Measurements from ENCODE around the gene RAB44. TPM values are rescaled to one million over a fixed set of nuclear protein-coding genes. Genes with fewer than 3 reads are reported as not detected.
A peak's percentile ranks its signal among the peaks of the same experiment; 100 is the strongest.

The RAB44 gene
- total and polyA plus RNA-seq, 2 of the 13 experiments (the other 11 are each of a cell fraction or from before 2014, with no cell fraction given): not detected

- 0 out of 2 replicates have a peak, but pooled peaks have one; percentile 49 for TF ChIP-seq HMGXB3 (CRISPR knock-in tag; IDR thresholded peaks at IDR 0.05; ENCODE audit: borderline replicate concordance)
- TF ChIP-seq FOXP4 (CRISPR knock-in tag; IDR thresholded peaks at IDR 0.05): peak; percentile 74
- TF ChIP-seq NR2F6 (IDR thresholded peaks at IDR 0.05): peak; percentile 37; the same call in 1 of the 2 replicates
- peak; percentile 63 for TF ChIP-seq NR2F6 (CRISPR knock-in tag; IDR thresholded peaks at IDR 0.05)
- peak; percentile 62 for TF ChIP-seq ELF1 (CRISPR knock-in tag; IDR thresholded peaks at IDR 0.05)
- no peak for TF ChIP-seq SAFB2 (CRISPR knock-in tag; IDR thresholded peaks at IDR 0.05; ENCODE audit: borderline replicate concordance, low read depth)
- peak; percentile 56; the same call in 1 of the 2 replicates for TF ChIP-seq ZNF362 (CRISPR knock-in tag; IDR thresholded peaks at IDR 0.05; ENCODE audit: borderline replicate concordance)
- peak; percentile 21; the same call in 1 of the 2 replicates for TF ChIP-seq HOXA5 (CRISPR knock-in tag; IDR thresholded peaks at IDR 0.05)
- TF ChIP-seq ZBTB14 (CRISPR knock-in tag; IDR thresholded peaks at IDR 0.05): no peak
- no peak for TF ChIP-seq ZNF562 (CRISPR knock-in tag; IDR thresholded peaks at IDR 0.05; ENCODE audit: borderline replicate concordance)
- TF ChIP-seq FOXA1 (IDR thresholded peaks at IDR 0.05): no peak
- peak; percentile 77 for TF ChIP-seq FOXA1 (CRISPR knock-in tag; IDR thresholded peaks at IDR 0.05)
- TF ChIP-seq ZNF678 (CRISPR knock-in tag; IDR thresholded peaks at IDR 0.05): no peak
- peak; percentile 59; the same call in 1 of the 2 replicates for TF ChIP-seq IRF2 (CRISPR knock-in tag; IDR thresholded peaks at IDR 0.05)
- peak; percentile 35 for TF ChIP-seq AFF4 (CRISPR knock-in tag; IDR thresholded peaks at IDR 0.05)
- TF ChIP-seq RBM39 (IDR thresholded peaks at IDR 0.05; ENCODE audit: low read depth, low read length, poor library complexity, severe bottlenecking): no peak
Measured at GRCh38 chr6:36677753-36678487, 19.7 kb upstream of the RAB44 start (continued).
